PC-9 (cell line): Measurements from ENCODE around the gene LRMDA. TPM values are rescaled to one million over a fixed set of nuclear protein-coding genes. Genes with fewer than 3 reads are reported as not detected.

Experiments used
- BruUV-seq: library from RNA; stranded (reverse); fragments of 400-500 nt; replicated peaks from 2 replicates; lab custom pipeline; 2021; lab: Mats Ljungman, UMichigan
- CTCF ChIA-PET: fragments of 300-600 bp; sonication (Branson Sonifier 250); formaldehyde crosslinking; loops from one replicate; lab custom pipeline; 2022; ENCODE audit warnings: antibody characterized with exemption; lab: Charles Lee
- POLR2A ChIA-PET: fragments of 300-600 bp; sonication (Branson Sonifier 250); formaldehyde crosslinking; loops from one replicate; lab custom pipeline; 2022; ENCODE audit warnings: antibody characterized with exemption; ENCODE audit not compliant: unreplicated experiment; lab: Charles Lee
- DNase-seq, 2 experiments: peaks; one replicate each; pipeline versions ENCODE4 v3.0.0 to v3.0.0-alpha.2; 2015 to 2022; ENCODE audit warnings: mixed read lengths in 1 of 2
- H2AFZ ChIP-seq: fragments of 200-600 bp; sonication (generic); 2 replicates; pipeline ENCODE4 v1.8.1; 2017; ENCODE audit warnings: antibody characterized with exemption
- H3F3A ChIP-seq: fragments of 200-600 bp; sonication (generic); 2 replicates; pipeline ENCODE4 v1.8.1; 2017; ENCODE audit warnings: antibody characterized with exemption, mild to moderate bottlenecking, low read depth; ENCODE audit not compliant: insufficient read depth
- H3K27ac ChIP-seq: fragments of 200-600 bp; sonication (generic); 2 replicates; pipeline ENCODE4 v1.6.1; 2016; ENCODE audit warnings: mixed run types
- H3K27me3 ChIP-seq: fragments of 200-600 bp; sonication (generic); 2 replicates; pipeline ENCODE4 v1.6.1; 2016; ENCODE audit warnings: low read depth, mixed run types; ENCODE audit not compliant: insufficient read depth
- H3K36me3 ChIP-seq: fragments of 200-600 bp; sonication (generic); 2 replicates; pipeline ENCODE4 v1.6.1; 2016; ENCODE audit warnings: low read depth, mixed run types
- H3K4me1 ChIP-seq: fragments of 200-600 bp; sonication (generic); replicated peaks from 2 replicates; pipeline ENCODE4 v1.6.1; 2016; ENCODE audit warnings: mixed run types; ENCODE audit not compliant: insufficient read depth
- H3K4me2 ChIP-seq: fragments of 200-600 bp; sonication (generic); 2 replicates; pipeline ENCODE4 v1.6.1; 2017; ENCODE audit warnings: mixed run types
- H3K4me3 ChIP-seq: fragments of 200-600 bp; sonication (generic); 2 replicates; pipeline ENCODE4 v1.6.1; 2016; ENCODE audit warnings: mixed run types
- H3K79me2 ChIP-seq: fragments of 200-600 bp; sonication (generic); 2 replicates; pipeline ENCODE4 v1.6.1; 2017; ENCODE audit warnings: low read depth, mixed run types
- H3K9me2 ChIP-seq: fragments of 200-600 bp; sonication (generic); 2 replicates; pipeline ENCODE4 v1.8.1; 2017; ENCODE audit warnings: mild to moderate bottlenecking; ENCODE audit not compliant: insufficient read depth
- H3K9me3 ChIP-seq: fragments of 200-600 bp; sonication (generic); 2 replicates; pipeline ENCODE4 v1.8.1; 2016; ENCODE audit warnings: low read depth; ENCODE audit not compliant: insufficient read depth
- H4K20me1 ChIP-seq: fragments of 200-600 bp; sonication (generic); 2 replicates; pipeline ENCODE4 v1.8.1; 2017; ENCODE audit not compliant: insufficient read depth
- CTCF ChIP-seq: fragments of 200-600 bp; sonication (generic); conservative IDR thresholded peaks from 2 replicates; pipeline ENCODE4 v1.6.1; 2017; ENCODE audit warnings: mixed run types, antibody characterized with exemption, mild to moderate bottlenecking, moderate library complexity
- EZH2 ChIP-seq: fragments of 200-600 bp; sonication (generic); IDR thresholded peaks from 2 replicates; pipeline ENCODE4 v1.8.0; 2017; ENCODE audit warnings: antibody characterized with exemption, low read depth
- intact Hi-C: fragments of 100-400 bp; cut with micrococcal nuclease; formaldehyde crosslinking; loops from one replicate; pipeline ENCODE4 v1.10.0; 2022; ENCODE audit not compliant: unreplicated experiment
- total RNA-seq: library from RNA; stranded (reverse); gene quantifications from 2 replicates; pipeline ENCODE4 v1.2.3, GENCODE V29; 2021

LRMDA gene
- total RNA-seq, 1 experiment from 2014 or later: not detected

- CTCF ChIA-PET: no interaction called here
- no peak overlapping the region for H2AFZ ChIP-seq
- H3K4me3 ChIP-seq: no peak overlapping the region
- H3K4me2 ChIP-seq: no peak overlapping the region
- no peaks in the 10 kb centered on the region for H3K9me3 ChIP-seq
- no peaks in the 10 kb centered on the region for H3F3A ChIP-seq
- no peaks in the 10 kb centered on the region for H3K4me1 ChIP-seq
- H4K20me1 ChIP-seq: no peaks in the 10 kb centered on the region
- no peaks in the 10 kb centered on the region for H3K79me2 ChIP-seq
- no peak overlapping the region for H3K27ac ChIP-seq
- no TSS peak for BruUV-seq
- H3K36me3 ChIP-seq: no peaks in the 10 kb centered on the region
- POLR2A ChIA-PET: no interaction called here
- no peaks in the 10 kb centered on the region; the same call in 1 of the 2 replicates for H3K9me2 ChIP-seq
- TF ChIP-seq EZH2: no peak
- TF ChIP-seq CTCF: no peak
- no peaks in the 10 kb centered on the region for H3K27me3 ChIP-seq
- intact Hi-C loops: loop anchor here (10.0 kb wide), 1 partner anchor 523 kb away; the partner anchor contains the start of gene ZNF503
- no peak for DNase-seq
Measured at GRCh38 chr10:75928231-75928630, 496.8 kb downstream of the LRMDA start.

- POLR2A ChIA-PET: no interaction called here
- H3F3A ChIP-seq: no peaks in the 10 kb centered on the region
- no peaks in the 10 kb centered on the region for H3K4me1 ChIP-seq
- H2AFZ ChIP-seq: no peak overlapping the region
- BruUV-seq: no TSS peak
- CTCF ChIA-PET: no interaction called here
- intact Hi-C loops: loop anchor here (10.0 kb wide), 1 partner anchor 525 kb away; the partner anchor contains the start of gene ZNF503
- no peak overlapping the region for H3K27ac ChIP-seq
- no peak overlapping the region for H3K4me3 ChIP-seq
- no peaks in the 10 kb centered on the region for H4K20me1 ChIP-seq
- no peak overlapping the region for H3K4me2 ChIP-seq
- no peaks in the 10 kb centered on the region; the same call in 1 of the 2 replicates for H3K9me2 ChIP-seq
- DNase-seq: no peak
- no peaks in the 10 kb centered on the region for H3K36me3 ChIP-seq
- TF ChIP-seq EZH2 (no peak), CTCF (no peak)
- no peaks in the 10 kb centered on the region for H3K27me3 ChIP-seq
- no peaks in the 10 kb centered on the region for H3K9me3 ChIP-seq
- no peaks in the 10 kb centered on the region for H3K79me2 ChIP-seq
Measured at GRCh38 chr10:75929630-75930161, 498.3 kb downstream of the LRMDA start.

GRCh38 chr10:75932921-75933320 lies 501.5 kb downstream of the LRMDA start:
- no TSS peak for BruUV-seq
- intact Hi-C loops: no loop called here
- POLR2A ChIA-PET: no interaction called here

More at GRCh38 chr10:75932921-75933320, 501.5 kb downstream of the LRMDA start:
- Histone ChIP-seq H3K9me3 (no peaks in the 10 kb centered on the region), H3K27ac (no peak overlapping the region), H2AFZ (no peak overlapping the region), H3K79me2 (no peaks in the 10 kb centered on the region), H3F3A (no peaks in the 10 kb centered on the region), H4K20me1 (no peaks in the 10 kb centered on the region), H3K9me2 (no peaks in the 10 kb centered on the region; the same call in 1 of the 2 replicates), H3K36me3 (no peaks in the 10 kb centered on the region), H3K4me1 (no peaks in the 10 kb centered on the region), H3K27me3 (no peaks in the 10 kb centered on the region), H3K4me3 (no peak overlapping the region), H3K4me2 (no peak overlapping the region)
- CTCF ChIA-PET: no interaction called here
- DNase-seq: no peak
- no peak for TF ChIP-seq EZH2
- TF ChIP-seq CTCF: no peak
